Measurements from ENCODE around the gene BCAS3. TPM values are rescaled to one million over a fixed set of nuclear protein-coding genes. Genes with fewer than 3 reads are reported as not detected.

Gene BCAS3
- total RNA-seq, 1 experiment from 2014 or later = 14.4 TPM

GRCh38 chr17:60743799-60744198 is 66.1 kb downstream of the BCAS3 start:
- Histone ChIP-seq H3K27me3 (replicated peaks; ENCODE audit: insufficient read depth, low read depth, low read length, poor library complexity) (no peaks in the 10 kb centered on the region), H3K4me3 (ENCODE audit: low read depth, low read length, poor library complexity, severe bottlenecking) (peak overlapping the region; percentile 24), H3K27ac (ENCODE audit: low read depth, low read length, poor library complexity, severe bottlenecking) (peak overlapping the region; percentile 58), H3K36me3 (ENCODE audit: insufficient read depth, low read length, poor library complexity, severe bottlenecking) (no peaks in the 10 kb centered on the region), H3K9me3 (ENCODE audit: low read depth, low read length, poor library complexity, severe bottlenecking) (no peaks in the 10 kb centered on the region), H3K4me1 (ENCODE audit: insufficient read depth, low read length, poor library complexity, severe bottlenecking) (peaks cover 17% of the 10 kb centered on the region)
- DNase-seq (ENCODE audit: low spot score) = peak; percentile 77
- no TSS peak for BruUV-seq (replicated peaks)
- intact Hi-C loops (cut with micrococcal nuclease; ENCODE audit: unreplicated experiment) = no loop called here
- POLR2A ChIA-PET (ENCODE audit: low non-redundant PET) = no interaction called here
- TF ChIP-seq EZH2 (IDR thresholded peaks at IDR 0.05; ENCODE audit: borderline replicate concordance, low read depth, low read length, poor library complexity, severe bottlenecking) (no peak), CTCF (conservative IDR thresholded peaks at IDR 0.05; ENCODE audit: low read depth, low read length) (no peak)
- CTCF ChIA-PET = interaction anchor here (0.7 kb wide), 1 partner anchor 23 kb away, joined by 3 read pairs; no protein-coding TSS in a partner anchor

- intact Hi-C loops (cut with micrococcal nuclease; ENCODE audit: unreplicated experiment) = no loop called here
- no peaks in the 10 kb centered on the region for H3K9me3 ChIP-seq (ENCODE audit: low read depth, low read length, poor library complexity, severe bottlenecking)
- TSS peak; percentile 97 for BruUV-seq (replicated peaks)
- CTCF ChIA-PET = interaction anchor here (0.7 kb wide), 1 partner anchor 24 kb away, joined by 3 read pairs; no protein-coding TSS in a partner anchor
- POLR2A ChIA-PET (ENCODE audit: low non-redundant PET) = no interaction called here
- peaks cover 17% of the 10 kb centered on the region for H3K4me1 ChIP-seq (ENCODE audit: insufficient read depth, low read length, poor library complexity, severe bottlenecking)
- H3K4me3 ChIP-seq (ENCODE audit: low read depth, low read length, poor library complexity, severe bottlenecking) = peak overlapping the region; percentile 24
- H3K27ac ChIP-seq (ENCODE audit: low read depth, low read length, poor library complexity, severe bottlenecking) = peak overlapping the region; percentile 58
- no peak for TF ChIP-seq CTCF (conservative IDR thresholded peaks at IDR 0.05; ENCODE audit: low read depth, low read length)
- no peak for TF ChIP-seq EZH2 (IDR thresholded peaks at IDR 0.05; ENCODE audit: borderline replicate concordance, low read depth, low read length, poor library complexity, severe bottlenecking)
- DNase-seq (ENCODE audit: low spot score) = peak; percentile 10
- H3K36me3 ChIP-seq (ENCODE audit: insufficient read depth, low read length, poor library complexity, severe bottlenecking) = no peaks in the 10 kb centered on the region
- no peaks in the 10 kb centered on the region for H3K27me3 ChIP-seq (replicated peaks; ENCODE audit: insufficient read depth, low read depth, low read length, poor library complexity)
Measured at GRCh38 chr17:60744355-60744966, 66.8 kb downstream of the BCAS3 start.

- peak; percentile 33; the same call in 1 of the 2 replicates for TF ChIP-seq CTCF (conservative IDR thresholded peaks at IDR 0.05; ENCODE audit: low read depth, low read length)
- TF ChIP-seq EZH2 (IDR thresholded peaks at IDR 0.05; ENCODE audit: borderline replicate concordance, low read depth, low read length, poor library complexity, severe bottlenecking) = no peak
- DNase-seq (ENCODE audit: low spot score) = no peak
- H3K27me3 ChIP-seq (replicated peaks; ENCODE audit: insufficient read depth, low read depth, low read length, poor library complexity) = no peaks in the 10 kb centered on the region
- ChIA-PET POLR2A (ENCODE audit: low non-redundant PET) (no interaction called here), CTCF (interaction anchor here (0.6 kb wide), 2 partner anchors 16 to 25 kb away, joined by 3 read pairs; no protein-coding TSS in a partner anchor)
- H3K36me3 ChIP-seq (ENCODE audit: insufficient read depth, low read length, poor library complexity, severe bottlenecking) = no peaks in the 10 kb centered on the region
- peaks cover 17% of the 10 kb centered on the region for H3K4me1 ChIP-seq (ENCODE audit: insufficient read depth, low read length, poor library complexity, severe bottlenecking)
- intact Hi-C loops (cut with micrococcal nuclease; ENCODE audit: unreplicated experiment) = no loop called here
- H3K4me3 ChIP-seq (ENCODE audit: low read depth, low read length, poor library complexity, severe bottlenecking) = no peak overlapping the region
- no peaks in the 10 kb centered on the region for H3K9me3 ChIP-seq (ENCODE audit: low read depth, low read length, poor library complexity, severe bottlenecking)
- no TSS peak for BruUV-seq (replicated peaks)
- H3K27ac ChIP-seq (ENCODE audit: low read depth, low read length, poor library complexity, severe bottlenecking) = no peak overlapping the region
Measured at GRCh38 chr17:60745544-60745943, 67.9 kb downstream of the BCAS3 start.

Data from A673 (cell line).